Measurements from ENCODE around the gene WWOX.

The WWOX gene

GRCh38 chr16:78985716-78986605, 886.5 kb downstream of the WWOX start:
- Histone ChIP-seq H2BK5ac (ENCODE audit: low read depth, low read length, poor library complexity) (no peak overlapping the region), H3K4me3 (ENCODE audit: low read depth, low read length) (no peak overlapping the region), H3K27me3 (ENCODE audit: insufficient read depth, low read length) (no peaks in the 10 kb centered on the region), H3K79me2 (ENCODE audit: control insufficient read depth, insufficient read depth, low read length, poor library complexity) (no peaks in the 10 kb centered on the region), H3K14ac (ENCODE audit: low read length) (no peak overlapping the region), H3K36me3 (ENCODE audit: control insufficient read depth in 1 of 2, insufficient read depth in 2 of 2, low read length in 2 of 2) (no peaks in the 10 kb centered on the region), H4K8ac (ENCODE audit: low read depth, low read length) (no peak overlapping the region), H3K4me1 (ENCODE audit: control insufficient read depth in 1 of 2, insufficient read depth in 2 of 2, low read length in 2 of 2) (peaks cover 19 to 24% of the 10 kb centered on the region in 2 experiments), H3K4ac (ENCODE audit: low read depth, low read length) (no peak overlapping the region), H2BK120ac (ENCODE audit: insufficient read depth, low read length, poor library complexity) (no peak overlapping the region), H3K4me2 (ENCODE audit: low read length) (no peak overlapping the region), H2BK12ac (ENCODE audit: low read length) (no peak overlapping the region), H3K23ac (ENCODE audit: low read length) (no peak overlapping the region), H2AK5ac (ENCODE audit: low read length) (no peak overlapping the region), H3K27ac (ENCODE audit: low read depth, low read length) (no peak overlapping the region), H3K9ac (ENCODE audit: low read length) (no peak overlapping the region), H3K18ac (ENCODE audit: low read length) (no peak overlapping the region), H3K79me1 (ENCODE audit: low read length) (peaks cover 4% of the 10 kb centered on the region), H4K12ac (ENCODE audit: low read depth, low read length) (no peak overlapping the region), H4K91ac (ENCODE audit: low read depth, low read length) (no peak overlapping the region), H3K9me3 (ENCODE audit: insufficient read depth, low read depth, low read length) (peaks cover 2% of the 10 kb centered on the region), H2AFZ (ENCODE audit: insufficient read depth, low read length, poor library complexity) (no peak overlapping the region)
- no CpG with 5 or more reads among the region's 13 CpGs for WGBS (ENCODE audit: extremely low coverage, insufficient coverage, insufficient read length)
- peak; percentile 17 to 48 for DNase-seq

- Histone ChIP-seq H4K91ac (ENCODE audit: low read depth, low read length) (no peak overlapping the region), H3K27ac (ENCODE audit: low read depth, low read length) (no peak overlapping the region), H3K36me3 (ENCODE audit: control insufficient read depth in 1 of 2, insufficient read depth in 2 of 2, low read length in 2 of 2) (no peaks in the 10 kb centered on the region), H3K9ac (ENCODE audit: low read length) (no peak overlapping the region), H3K23ac (ENCODE audit: low read length) (no peak overlapping the region), H3K4me2 (ENCODE audit: low read length) (no peak overlapping the region), H3K79me1 (ENCODE audit: low read length) (peaks cover 4% of the 10 kb centered on the region), H3K14ac (ENCODE audit: low read length) (no peak overlapping the region), H3K4ac (ENCODE audit: low read depth, low read length) (no peak overlapping the region), H4K12ac (ENCODE audit: low read depth, low read length) (no peak overlapping the region), H2BK5ac (ENCODE audit: low read depth, low read length, poor library complexity) (no peak overlapping the region), H3K4me3 (ENCODE audit: low read depth, low read length) (no peak overlapping the region), H3K4me1 (ENCODE audit: control insufficient read depth in 1 of 2, insufficient read depth in 2 of 2, low read length in 2 of 2) (peaks cover 19 to 25% of the 10 kb centered on the region in 2 experiments), H2AK5ac (ENCODE audit: low read length) (no peak overlapping the region), H3K9me3 (ENCODE audit: insufficient read depth, low read depth, low read length) (peaks cover 2% of the 10 kb centered on the region), H3K18ac (ENCODE audit: low read length) (no peak overlapping the region), H3K27me3 (ENCODE audit: insufficient read depth, low read length) (no peaks in the 10 kb centered on the region), H3K79me2 (ENCODE audit: control insufficient read depth, insufficient read depth, low read length, poor library complexity) (no peaks in the 10 kb centered on the region), H4K8ac (ENCODE audit: low read depth, low read length) (no peak overlapping the region), H2BK120ac (ENCODE audit: insufficient read depth, low read length, poor library complexity) (no peak overlapping the region), H2AFZ (ENCODE audit: insufficient read depth, low read length, poor library complexity) (no peak overlapping the region), H2BK12ac (ENCODE audit: low read length) (no peak overlapping the region)
- WGBS (ENCODE audit: extremely low coverage, insufficient coverage, insufficient read length): no CpG with 5 or more reads among the region's 8 CpGs
- no peak for DNase-seq
These were observed 888.2 kb downstream of the WWOX start for GRCh38 chr16:78987666-78988065.

- Histone ChIP-seq H2BK120ac (ENCODE audit: insufficient read depth, low read length, poor library complexity) (no peak overlapping the region), H3K79me1 (ENCODE audit: low read length) (peaks cover 4% of the 10 kb centered on the region), H2AK5ac (ENCODE audit: low read length) (no peak overlapping the region), H2AFZ (ENCODE audit: insufficient read depth, low read length, poor library complexity) (no peak overlapping the region), H3K18ac (ENCODE audit: low read length) (no peak overlapping the region), H4K12ac (ENCODE audit: low read depth, low read length) (no peak overlapping the region), H3K9me3 (ENCODE audit: insufficient read depth, low read depth, low read length) (peaks cover 2% of the 10 kb centered on the region), H3K79me2 (ENCODE audit: control insufficient read depth, insufficient read depth, low read length, poor library complexity) (no peaks in the 10 kb centered on the region), H3K14ac (ENCODE audit: low read length) (no peak overlapping the region), H3K27me3 (ENCODE audit: insufficient read depth, low read length) (no peaks in the 10 kb centered on the region), H3K4me3 (ENCODE audit: low read depth, low read length) (no peak overlapping the region), H3K4ac (ENCODE audit: low read depth, low read length) (no peak overlapping the region), H3K4me2 (ENCODE audit: low read length) (no peak overlapping the region), H3K36me3 (ENCODE audit: control insufficient read depth in 1 of 2, insufficient read depth in 2 of 2, low read length in 2 of 2) (no peaks in the 10 kb centered on the region), H4K8ac (ENCODE audit: low read depth, low read length) (no peak overlapping the region), H3K4me1 (ENCODE audit: control insufficient read depth in 1 of 2, insufficient read depth in 2 of 2, low read length in 2 of 2) (peaks cover 19 to 25% of the 10 kb centered on the region in 2 experiments), H2BK5ac (ENCODE audit: low read depth, low read length, poor library complexity) (no peak overlapping the region), H3K23ac (ENCODE audit: low read length) (no peak overlapping the region), H3K27ac (ENCODE audit: low read depth, low read length) (no peak overlapping the region), H2BK12ac (ENCODE audit: low read length) (no peak overlapping the region), H4K91ac (ENCODE audit: low read depth, low read length) (no peak overlapping the region), H3K9ac (ENCODE audit: low read length) (no peak overlapping the region)
- no CpG with 5 or more reads among the region's 9 CpGs for WGBS (ENCODE audit: extremely low coverage, insufficient coverage, insufficient read length)
- no peak for DNase-seq
These were observed 889.0 kb downstream of the WWOX start for GRCh38 chr16:78988361-78988969.

- no peak overlapping the region for H4K91ac ChIP-seq (ENCODE audit: low read depth, low read length)
- no CpG with 5 or more reads among the region's 5 CpGs for WGBS (ENCODE audit: extremely low coverage, insufficient coverage, insufficient read length)
- H3K79me2 ChIP-seq (ENCODE audit: control insufficient read depth, insufficient read depth, low read length, poor library complexity): no peaks in the 10 kb centered on the region
- no peak overlapping the region for H4K12ac ChIP-seq (ENCODE audit: low read depth, low read length)
- H3K4me2 ChIP-seq (ENCODE audit: low read length): no peak overlapping the region
- no peaks in the 10 kb centered on the region for H3K36me3 ChIP-seq (ENCODE audit: control insufficient read depth in 1 of 2, insufficient read depth in 2 of 2, low read length in 2 of 2)
- H2BK12ac ChIP-seq (ENCODE audit: low read length): peak overlapping the region; percentile 41
- H3K9me3 ChIP-seq (ENCODE audit: insufficient read depth, low read depth, low read length): no peaks in the 10 kb centered on the region
- H3K79me1 ChIP-seq (ENCODE audit: low read length): peaks cover 4% of the 10 kb centered on the region
- H4K8ac ChIP-seq (ENCODE audit: low read depth, low read length): no peak overlapping the region
- H3K4ac ChIP-seq (ENCODE audit: low read depth, low read length): no peak overlapping the region
- H3K4me1 ChIP-seq (ENCODE audit: control insufficient read depth in 1 of 2, insufficient read depth in 2 of 2, low read length in 2 of 2): peaks cover 13 to 19% of the 10 kb centered on the region in 2 experiments
- peak overlapping the region; percentile 39 for H2BK5ac ChIP-seq (ENCODE audit: low read depth, low read length, poor library complexity)
- peak overlapping the region; percentile 71 for H3K27ac ChIP-seq (ENCODE audit: low read depth, low read length)
- no peak overlapping the region for H3K9ac ChIP-seq (ENCODE audit: low read length)
- no peak for DNase-seq
- H3K14ac ChIP-seq (ENCODE audit: low read length): no peak overlapping the region
- H2AK5ac ChIP-seq (ENCODE audit: low read length): no peak overlapping the region
- H3K18ac ChIP-seq (ENCODE audit: low read length): no peak overlapping the region
- H3K27me3 ChIP-seq (ENCODE audit: insufficient read depth, low read length): no peaks in the 10 kb centered on the region
- H2AFZ ChIP-seq (ENCODE audit: insufficient read depth, low read length, poor library complexity): no peak overlapping the region
- no peak overlapping the region for H3K23ac ChIP-seq (ENCODE audit: low read length)
- H2BK120ac ChIP-seq (ENCODE audit: insufficient read depth, low read length, poor library complexity): no peak overlapping the region
- H3K4me3 ChIP-seq (ENCODE audit: low read depth, low read length): no peak overlapping the region
These were observed 890.9 kb downstream of the WWOX start for GRCh38 chr16:78990309-78990701.
